CD4-positive, alpha-beta T cell treated with Interleukin-17A for 4 hours (primary cell): ENCODE measurements around the gene ANKRD18A.
A peak's percentile ranks its signal among the peaks of the same experiment; 100 is the strongest.
"Not testable (repeated sequence)": the region's sequence is repeated elsewhere in the genome, so short reads cannot be mapped to it uniquely, and the experiment has no call there.

Experiments used
- DNase-seq: peaks from one replicate; pipeline ENCODE4 v3.0.0-alpha.2; 2020; ENCODE audit warnings: mixed read lengths

Gene ANKRD18A

GRCh38 chr9:38622951-38623350 is 2.6 kb upstream of the ANKRD18A start:
- DNase-seq, result no peak

GRCh38 chr9:38622288-38622674 is 1.9 kb upstream of the ANKRD18A start:
- peak; percentile 15 for DNase-seq

DNA sequence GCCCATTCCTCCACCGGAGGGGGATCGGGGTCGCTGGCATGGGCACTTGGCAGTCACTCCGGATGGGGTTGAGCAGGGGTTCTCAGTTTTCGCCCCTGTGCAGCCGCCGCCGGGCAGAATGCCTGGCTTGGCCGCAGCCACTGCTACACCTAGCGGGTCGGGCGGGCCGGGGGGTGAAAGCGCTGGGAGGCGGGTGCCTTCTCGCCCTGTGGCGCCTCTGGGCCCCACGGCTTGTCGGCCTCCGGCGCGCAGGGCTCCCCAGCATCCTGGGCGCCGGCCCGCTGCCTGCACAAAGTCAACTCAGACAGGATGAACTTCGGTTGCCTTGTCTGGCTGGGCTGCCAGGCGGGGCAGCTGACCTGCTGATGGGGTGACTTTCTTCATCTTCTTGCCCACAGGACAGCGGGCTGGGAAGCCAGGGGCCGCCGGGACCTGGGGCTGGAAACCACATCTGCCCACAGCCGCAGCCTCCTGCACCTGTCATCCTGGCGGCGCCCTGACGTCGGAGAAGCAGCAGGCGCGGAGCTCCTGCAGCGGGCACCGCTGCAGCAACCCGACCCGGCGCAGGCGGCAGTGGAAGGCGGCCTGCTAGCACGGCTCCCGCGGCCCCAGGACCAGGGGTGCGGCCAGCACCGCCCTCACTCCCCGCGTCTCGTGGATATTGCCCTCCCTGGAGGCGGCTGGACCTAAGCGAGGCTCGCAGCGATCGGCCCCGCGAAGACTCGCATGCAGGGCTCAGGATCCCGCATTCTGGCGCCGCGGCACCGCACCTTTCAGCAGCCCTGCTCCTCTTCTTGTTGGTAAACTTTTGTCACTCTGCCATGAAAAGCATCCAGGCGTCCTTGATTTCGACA is 1.3 kb upstream of the ANKRD18A start:
- DNase-seq, result peak; percentile 57

GRCh38 chr9:38619556-38620447 is 594 bp downstream of the ANKRD18A start:
- DNase-seq, result peak; percentile 45

DNA sequence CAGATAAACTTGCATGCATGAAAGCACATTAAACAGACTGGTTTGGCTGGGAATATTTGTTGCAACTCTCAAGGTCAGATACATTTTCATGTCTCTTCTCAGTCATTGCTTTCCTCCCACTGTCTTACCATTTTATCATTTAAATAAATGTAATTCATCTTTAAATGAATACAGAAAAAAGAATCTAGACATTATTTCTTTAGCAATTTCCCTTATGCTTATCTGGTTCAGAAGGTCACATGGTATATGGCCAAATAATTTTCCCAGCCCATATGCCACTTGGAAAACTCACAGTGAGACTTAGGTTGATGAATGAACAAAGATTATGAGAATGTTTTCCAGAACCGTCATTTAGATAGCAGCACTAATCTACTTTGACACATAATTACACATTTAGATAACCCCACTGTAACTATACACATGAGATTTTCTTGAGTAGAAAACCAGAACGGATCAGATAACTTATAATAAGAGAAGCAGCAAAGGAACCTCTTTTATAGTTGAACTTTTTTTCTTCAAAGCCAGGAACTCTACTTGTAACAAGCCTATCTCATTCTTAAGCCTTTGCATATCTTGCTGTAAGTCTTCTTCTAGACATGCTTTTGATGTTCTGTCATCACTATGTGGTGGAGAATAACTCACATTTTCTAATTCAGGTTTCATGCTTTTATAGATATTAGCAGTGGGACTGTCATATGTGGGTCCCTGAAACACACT is 22.2 kb downstream of the ANKRD18A start:
- DNase-seq, result not testable (repeated sequence)

GRCh38 chr9:38595117-38595516 is 25.3 kb downstream of the ANKRD18A start:
- DNase-seq, result not testable (repeated sequence)

DNA sequence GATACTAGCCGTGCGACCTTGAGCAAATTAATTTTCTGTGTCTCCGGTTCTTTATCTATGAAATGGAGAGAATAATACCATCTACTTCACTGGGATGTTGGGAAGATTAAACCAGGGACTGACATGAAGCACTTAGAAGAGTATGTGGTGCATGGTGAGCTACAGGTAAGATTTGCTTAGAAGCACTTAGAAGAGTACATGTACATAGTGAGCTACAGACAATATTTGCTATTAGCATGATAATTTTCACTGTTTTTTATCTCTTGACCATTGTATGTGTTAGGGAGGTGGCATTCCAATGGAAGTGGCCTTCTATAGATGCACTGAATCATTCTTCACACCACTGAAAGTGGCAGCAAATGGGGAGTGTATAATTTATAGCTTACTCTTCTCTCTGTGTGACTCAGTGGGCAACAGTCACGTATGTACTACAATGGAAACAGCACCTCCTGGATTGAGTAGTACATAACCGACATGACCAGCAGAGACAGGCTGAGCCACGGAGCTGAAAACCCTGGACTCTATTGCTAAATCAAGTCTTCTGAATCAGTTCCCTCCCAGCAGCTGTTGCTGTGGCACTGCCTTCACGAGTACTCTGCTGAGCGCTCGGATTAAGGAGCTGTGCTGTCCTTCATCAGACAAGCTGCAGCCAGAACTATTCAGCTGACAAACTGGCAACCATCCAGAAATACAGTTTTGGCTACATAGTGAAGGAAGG is 28.9 kb downstream of the ANKRD18A start:
- not testable (repeated sequence) for DNase-seq

- not testable (repeated sequence) for DNase-seq
Observed at GRCh38 chr9:38583765-38584164, 36.6 kb downstream of the ANKRD18A start.

DNA sequence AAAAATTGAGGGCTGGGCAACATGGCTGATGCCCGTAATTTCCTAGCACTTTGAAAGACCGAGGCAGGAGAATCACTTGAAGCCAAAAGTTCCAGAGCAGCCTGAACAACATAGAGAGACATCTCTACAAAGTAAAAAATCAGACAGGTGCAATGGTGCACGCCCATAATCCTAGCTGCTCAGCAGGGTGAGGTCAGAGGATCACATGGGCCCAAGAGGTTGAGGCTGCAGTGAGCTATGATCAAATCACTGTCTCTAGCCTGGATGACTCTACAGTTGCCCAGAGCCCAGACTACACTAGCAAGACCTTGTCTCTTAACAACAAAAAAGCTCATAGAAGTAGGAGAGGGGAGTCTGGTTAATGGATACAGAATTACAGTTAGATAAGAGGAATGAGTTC is 40.3 kb downstream of the ANKRD18A start:
- DNase-seq, result not testable (repeated sequence)

GRCh38 chr9:38576181-38576580 is 44.2 kb downstream of the ANKRD18A start:
- not testable (repeated sequence) for DNase-seq

DNA sequence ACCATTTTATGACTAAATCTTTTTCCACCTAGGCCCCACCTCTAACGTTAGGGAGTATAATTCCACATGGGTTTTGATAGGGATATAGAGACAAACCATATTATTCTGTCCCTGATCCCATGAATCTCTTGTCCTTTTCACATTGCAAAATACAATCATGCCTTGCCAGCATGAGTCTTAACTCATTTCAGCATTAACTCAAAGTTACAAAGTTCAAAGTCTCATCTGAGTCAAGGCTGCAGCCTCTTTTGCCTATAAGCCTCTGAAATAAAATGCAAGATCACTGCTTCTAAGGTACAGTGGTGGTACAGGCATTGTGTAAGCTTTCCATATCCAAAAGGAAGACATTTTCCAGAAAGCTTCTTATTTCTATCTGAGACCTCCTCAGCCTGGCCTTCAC is 54.3 kb downstream of the ANKRD18A start:
- not testable (repeated sequence) for DNase-seq

- not testable (repeated sequence) for DNase-seq
Observed at GRCh38 chr9:38565178-38565577, 55.2 kb downstream of the ANKRD18A start.

DNA sequence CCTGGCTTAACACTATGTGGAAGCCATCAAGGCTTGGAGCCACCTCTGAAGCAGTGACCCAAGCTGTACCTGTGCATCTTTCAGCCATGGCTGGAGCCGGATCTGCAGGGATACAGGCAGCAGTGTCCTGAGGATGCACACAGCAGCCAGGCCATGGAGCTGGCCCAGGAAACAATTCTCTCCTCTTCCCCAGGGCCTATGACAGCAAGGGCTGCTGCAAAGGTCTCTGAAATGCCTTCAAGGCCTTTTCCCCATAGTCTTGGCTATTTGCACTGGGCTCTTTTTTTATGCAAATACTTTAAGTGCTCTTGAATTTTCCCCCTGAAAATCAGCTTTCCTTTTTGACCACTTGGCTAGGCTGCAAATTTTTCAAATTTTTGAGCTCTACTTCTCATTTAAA is 56.5 kb downstream of the ANKRD18A start:
- not testable (repeated sequence) for DNase-seq

- DNase-seq, result not testable (repeated sequence)
Observed at GRCh38 chr9:38561134-38561533, 59.3 kb downstream of the ANKRD18A start.

DNA sequence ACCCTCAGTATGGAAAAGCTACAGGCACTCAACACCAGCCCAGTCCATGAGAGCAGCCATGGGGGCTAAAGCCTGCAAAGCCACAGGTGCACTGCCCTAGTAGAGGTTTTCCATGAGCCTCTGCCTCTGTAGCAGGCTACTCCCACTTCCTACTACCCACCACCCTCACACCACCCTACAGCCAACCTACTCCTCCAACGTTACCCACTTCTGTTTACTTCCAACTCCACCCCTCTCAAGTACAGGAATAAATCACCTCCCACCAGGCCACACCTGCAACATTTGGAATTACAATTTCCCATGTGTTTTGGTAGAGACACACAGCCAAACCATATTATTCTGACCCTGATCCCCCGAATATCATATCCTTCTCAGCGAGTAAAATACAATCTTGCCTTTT is 61.2 kb downstream of the ANKRD18A start:
- not testable (repeated sequence) for DNase-seq

DNA sequence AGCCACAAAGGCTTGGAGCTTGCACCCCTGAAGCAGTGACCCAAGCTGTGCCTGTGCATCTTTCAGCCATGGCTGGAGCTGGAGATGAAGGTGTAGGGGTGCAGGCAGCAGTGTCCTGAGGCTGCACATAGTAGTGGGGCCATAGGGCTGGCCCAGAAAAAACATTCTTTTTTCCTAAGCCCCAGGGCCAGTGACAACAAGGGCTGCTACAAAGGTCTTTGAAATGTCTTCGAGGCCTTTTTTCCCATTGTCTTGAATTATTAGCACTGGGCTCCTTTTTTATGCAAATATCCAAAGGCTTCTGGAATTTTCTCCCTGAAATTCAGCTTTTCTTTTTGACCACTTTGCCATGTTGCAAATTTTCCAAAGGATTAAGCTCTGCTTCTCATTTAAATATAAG is 62.6 kb downstream of the ANKRD18A start:
- DNase-seq, result not testable (repeated sequence)

DNA sequence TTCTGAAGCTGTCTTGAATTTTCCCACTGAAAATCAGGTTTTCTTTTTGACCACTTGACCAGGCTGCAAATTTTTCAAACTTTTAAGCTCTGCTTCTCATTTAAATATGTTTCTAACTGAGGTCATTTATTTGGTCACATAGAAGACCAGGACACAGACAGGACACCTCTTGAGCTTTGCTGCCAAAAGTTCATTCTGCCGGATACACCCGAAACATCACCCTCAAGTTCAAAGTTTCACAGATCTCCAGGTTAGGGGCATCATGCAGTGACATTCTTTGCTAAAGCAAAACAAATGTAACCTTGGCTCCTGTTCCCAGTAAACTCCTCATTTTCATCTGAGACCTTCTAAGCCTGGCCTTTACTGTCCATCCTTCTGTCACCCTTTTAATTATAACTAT is 65.4 kb downstream of the ANKRD18A start:
- DNase-seq, result not testable (repeated sequence)

- not testable (repeated sequence) for DNase-seq
Observed at GRCh38 chr9:38553019-38553418, 67.4 kb downstream of the ANKRD18A start.

- DNase-seq, result peak; percentile 29
Observed at GRCh38 chr9:38546497-38547163, 73.8 kb downstream of the ANKRD18A start.

DNA sequence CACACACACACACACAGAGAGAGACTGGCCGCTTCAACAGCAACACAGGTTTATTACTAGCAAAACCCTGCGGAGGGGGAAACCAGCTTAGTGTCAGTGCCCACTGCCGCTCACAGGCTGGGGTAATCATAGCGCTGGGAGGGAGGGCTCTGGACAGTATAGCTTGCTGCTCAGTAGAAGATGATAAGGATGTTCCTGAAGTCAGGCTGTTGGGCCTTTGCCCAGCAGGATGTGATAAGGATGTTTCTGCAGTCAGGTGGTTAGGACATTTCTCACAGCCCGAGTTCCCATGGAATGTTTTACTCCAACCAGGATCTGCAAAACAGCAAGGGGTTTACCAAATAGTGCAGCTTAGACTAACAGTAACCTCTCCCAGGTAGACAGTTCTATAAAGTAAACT is 79.9 kb downstream of the ANKRD18A start:
- DNase-seq, result not testable (repeated sequence)

GRCh38 chr9:38529317-38529716 is 91.1 kb downstream of the ANKRD18A start:
- no peak for DNase-seq

DNA sequence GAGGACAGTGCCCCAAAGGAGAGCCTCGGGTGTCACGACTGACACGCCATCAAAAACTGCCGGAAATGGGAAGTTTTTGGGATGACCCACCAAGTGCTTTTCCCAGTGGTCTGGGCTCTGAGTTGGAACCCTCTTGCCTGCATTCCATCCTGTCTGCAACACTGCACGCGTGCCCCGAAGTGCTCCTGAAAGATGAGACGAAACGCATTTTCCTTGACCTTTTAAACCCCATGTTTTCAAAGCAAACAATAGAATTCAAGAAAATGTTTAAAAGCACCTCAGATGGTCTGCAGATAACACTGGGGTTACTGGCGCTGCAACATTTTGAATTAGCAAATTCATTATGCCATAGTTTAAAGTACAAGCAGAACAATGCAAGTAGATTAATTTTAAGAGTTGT is 92.9 kb downstream of the ANKRD18A start:
- no peak for DNase-seq
